GM19025 (cell line): ENCODE measurements around the gene FTO.

Experiments used
- ATAC-seq: cut with Tn5 transposase; IDR thresholded peaks from one replicate; pipeline ENCODE4 v1.9.1; 2021; ENCODE audit warnings: mild to moderate bottlenecking, low read depth, moderate library complexity; ENCODE audit not compliant: unreplicated experiment

The FTO gene

GRCh38 chr16:54031107-54031760, 327.3 kb downstream of the FTO start:
- ATAC-seq: no peak

- ATAC-seq: no peak
These were observed 329.8 kb downstream of the FTO start for GRCh38 chr16:54033747-54034146.

DNA sequence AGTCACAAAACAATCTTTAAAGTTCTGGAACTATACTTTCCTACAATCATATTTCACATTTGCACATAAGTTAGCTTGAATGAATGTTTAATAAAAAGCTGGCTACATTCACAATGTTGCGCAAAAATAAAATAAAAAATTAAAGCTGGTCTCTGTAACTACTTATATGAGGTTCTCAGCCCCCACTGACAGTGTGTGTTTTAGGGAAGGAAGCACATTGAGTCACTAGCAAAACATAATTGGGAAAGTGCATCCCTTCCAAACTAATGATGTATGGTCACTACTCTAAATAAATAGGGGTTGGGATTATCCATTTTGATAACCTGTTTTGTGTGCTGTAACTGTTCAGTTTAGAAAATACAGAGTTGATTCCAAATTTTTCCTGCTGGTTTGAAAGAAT, 330.7 kb downstream of the FTO start:
- ATAC-seq: no peak

GRCh38 chr16:54040480-54040879, 336.5 kb downstream of the FTO start:
- no peak for ATAC-seq

- ATAC-seq: no peak
These were observed 337.0 kb downstream of the FTO start for GRCh38 chr16:54040975-54041374.

DNA sequence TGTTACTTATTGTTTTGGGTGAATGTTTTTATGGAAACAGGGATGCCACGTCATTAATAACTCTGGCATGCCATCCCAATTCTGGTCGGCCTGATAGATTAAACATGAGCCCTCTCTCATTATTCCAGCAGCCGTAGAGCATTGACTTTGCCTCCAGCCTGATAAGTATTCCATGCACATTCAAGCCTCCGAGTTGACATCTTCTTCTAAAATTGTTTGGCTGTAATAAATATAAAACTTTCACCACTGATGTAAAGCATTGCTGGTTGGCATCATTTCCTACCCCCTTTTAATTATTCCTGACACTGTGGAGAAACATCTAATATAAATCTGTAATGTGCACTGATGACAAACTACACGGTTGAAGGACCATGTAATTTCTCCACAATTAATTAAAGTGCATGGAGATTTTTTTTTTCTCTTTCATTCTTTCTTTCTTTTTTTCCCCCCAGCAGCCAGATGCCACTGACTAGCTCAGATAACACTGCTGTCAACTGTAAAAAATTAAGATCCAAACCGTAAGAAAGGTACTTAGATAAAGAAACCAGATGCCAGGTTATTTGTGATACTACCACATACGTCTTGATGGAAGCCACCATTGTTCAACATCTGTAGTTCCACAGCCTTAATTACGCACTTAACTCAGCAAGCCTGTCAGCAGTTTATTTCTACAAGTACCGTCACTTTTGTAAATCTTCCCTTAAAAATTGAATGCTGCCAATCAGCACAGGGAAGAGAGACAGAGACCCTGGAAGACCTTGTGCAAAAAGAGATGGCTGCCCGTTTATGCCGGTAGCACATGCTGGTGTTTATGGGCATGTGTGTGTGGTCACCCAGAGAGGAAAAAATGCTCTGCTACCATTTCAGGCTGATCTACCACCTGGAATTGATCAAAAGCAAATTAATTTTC, 344.9 kb downstream of the FTO start:
- no peak for ATAC-seq

- ATAC-seq: no peak
These were observed 345.9 kb downstream of the FTO start for GRCh38 chr16:54049591-54050458.

DNA sequence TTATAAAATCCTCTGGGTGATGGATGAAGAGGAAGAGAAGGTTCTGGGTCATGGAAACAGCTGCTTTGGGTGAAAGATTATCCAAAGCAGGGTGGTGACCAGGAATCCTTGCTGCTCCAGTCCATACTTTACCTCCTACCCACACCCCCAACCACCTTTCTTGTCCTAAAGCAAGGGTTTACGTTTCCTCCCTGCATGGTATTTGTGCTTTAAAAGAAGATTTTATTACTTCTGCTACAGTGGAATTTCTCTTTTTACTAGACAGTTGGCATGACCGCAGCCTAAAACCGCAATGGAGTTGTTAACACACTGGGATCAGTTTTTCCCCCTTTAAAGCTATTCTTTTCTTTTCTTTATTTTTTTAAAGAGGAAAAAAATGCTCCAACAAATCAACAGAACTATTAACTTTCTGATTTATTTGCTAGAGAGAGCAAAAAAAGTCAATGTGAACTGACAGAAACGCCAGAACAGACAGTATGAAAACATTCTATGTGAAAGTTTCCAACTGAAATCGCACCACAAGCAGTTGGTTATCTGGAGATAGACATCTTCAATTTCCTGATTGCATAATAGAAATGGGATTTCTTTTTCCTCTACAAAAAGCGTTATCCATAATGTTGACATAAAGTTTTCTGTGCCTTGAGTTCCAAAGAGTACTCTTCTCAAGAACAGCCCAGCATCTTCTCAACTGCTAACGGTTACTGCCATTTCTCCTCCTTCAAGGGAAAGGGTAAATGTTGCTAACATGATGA, 346.7 kb downstream of the FTO start:
- no peak for ATAC-seq

GRCh38 chr16:54051821-54052220, 347.9 kb downstream of the FTO start:
- ATAC-seq: no peak

- no peak for ATAC-seq
These were observed 348.3 kb downstream of the FTO start for GRCh38 chr16:54052271-54052670.

- no peak for ATAC-seq
These were observed 350.2 kb downstream of the FTO start for GRCh38 chr16:54053891-54054820.

DNA sequence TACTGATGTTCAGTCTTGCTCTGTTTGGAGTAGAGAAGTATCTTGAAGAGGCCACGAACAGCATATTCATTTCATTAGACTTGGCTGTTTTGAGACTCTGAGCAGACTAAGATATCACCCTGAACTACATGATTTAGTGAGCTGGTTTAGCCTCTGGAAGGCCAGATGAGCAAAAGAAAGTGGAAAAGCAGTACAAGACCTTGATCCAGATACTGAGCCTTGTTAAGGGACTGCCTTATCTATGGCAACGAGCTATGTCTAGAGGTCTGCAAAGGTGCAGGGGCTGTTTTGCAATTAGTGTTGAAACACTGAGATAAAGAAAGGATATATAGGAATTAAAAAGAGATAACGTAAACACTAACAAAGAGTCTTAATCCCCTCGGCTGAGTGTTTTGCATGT, 351.2 kb downstream of the FTO start:
- ATAC-seq: no peak

DNA sequence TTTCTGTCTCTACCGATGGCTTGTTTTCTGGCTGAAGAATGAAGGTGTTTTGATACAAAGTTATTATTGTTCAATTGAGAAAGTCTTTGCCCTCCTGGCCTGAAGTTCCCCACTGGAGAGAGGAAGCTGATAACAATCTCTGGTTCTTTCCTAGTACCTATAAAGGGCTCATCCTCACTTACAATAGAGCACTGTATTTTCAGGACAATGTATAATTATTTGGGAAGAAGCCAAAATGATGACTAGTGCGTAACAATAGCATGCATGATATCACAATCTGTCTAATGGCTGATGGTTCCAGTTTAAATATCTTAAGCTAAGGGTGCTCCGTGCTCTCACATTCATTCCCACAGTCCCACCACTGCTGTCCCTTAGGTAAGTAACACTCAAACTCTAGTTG, 351.9 kb downstream of the FTO start:
- no peak for ATAC-seq

DNA sequence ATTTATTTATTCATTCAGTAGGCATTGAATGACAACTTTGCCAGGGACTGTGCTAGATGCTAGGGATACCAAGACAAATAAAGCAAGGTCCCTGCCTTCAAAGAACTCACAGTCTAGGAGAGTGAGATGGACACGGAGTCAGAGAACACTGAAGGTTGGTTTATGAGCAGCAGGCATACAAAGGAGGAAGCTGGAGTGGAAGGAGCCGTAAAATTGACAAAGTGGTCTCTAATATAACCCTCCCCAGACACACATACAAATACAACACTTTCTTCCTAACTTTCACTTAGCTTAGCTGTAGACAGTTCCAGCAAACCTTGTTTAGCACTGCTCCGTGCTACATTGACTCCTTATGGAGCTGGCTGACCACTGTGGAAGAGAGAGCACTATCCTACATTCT, 353.0 kb downstream of the FTO start:
- ATAC-seq: no peak

GRCh38 chr16:54059319-54059718, 355.4 kb downstream of the FTO start:
- no peak for ATAC-seq

DNA sequence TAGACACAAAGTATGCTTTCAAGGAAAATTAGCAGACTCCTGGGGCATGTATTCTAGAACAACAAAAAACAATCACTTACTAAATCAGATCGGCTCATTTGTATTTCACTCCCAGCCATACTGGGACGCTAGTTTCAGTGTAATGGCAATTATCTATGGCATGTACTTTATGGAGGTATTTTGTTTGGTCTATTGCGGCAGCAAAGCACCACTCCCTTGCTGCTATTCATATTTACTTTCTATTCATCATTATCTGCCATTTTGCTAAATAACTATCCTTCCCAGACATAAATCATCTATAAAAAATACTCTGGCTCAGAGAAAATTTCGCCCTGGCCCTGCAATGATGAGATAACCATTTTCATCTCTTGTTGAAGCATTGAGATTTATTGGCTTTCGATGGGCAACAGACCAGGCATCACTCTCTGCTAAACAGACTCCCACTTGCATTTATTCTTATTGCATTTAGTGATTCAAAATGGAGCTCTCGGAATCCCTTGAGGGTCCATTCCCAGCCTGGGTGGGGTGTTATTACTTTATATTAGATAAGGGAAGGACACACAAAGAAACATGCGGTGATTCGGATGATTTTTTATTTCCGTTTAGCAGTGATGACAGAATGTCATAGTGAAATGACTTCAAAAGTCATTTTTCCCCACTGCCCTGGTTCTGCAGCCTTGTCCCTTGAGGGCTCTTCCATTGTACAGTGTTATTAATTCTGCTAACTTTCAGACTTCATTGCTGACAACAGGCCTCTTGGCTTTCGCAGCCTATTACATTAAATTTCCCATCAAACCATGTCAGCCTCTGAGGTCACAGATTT, 356.9 kb downstream of the FTO start:
- ATAC-seq: no peak

DNA sequence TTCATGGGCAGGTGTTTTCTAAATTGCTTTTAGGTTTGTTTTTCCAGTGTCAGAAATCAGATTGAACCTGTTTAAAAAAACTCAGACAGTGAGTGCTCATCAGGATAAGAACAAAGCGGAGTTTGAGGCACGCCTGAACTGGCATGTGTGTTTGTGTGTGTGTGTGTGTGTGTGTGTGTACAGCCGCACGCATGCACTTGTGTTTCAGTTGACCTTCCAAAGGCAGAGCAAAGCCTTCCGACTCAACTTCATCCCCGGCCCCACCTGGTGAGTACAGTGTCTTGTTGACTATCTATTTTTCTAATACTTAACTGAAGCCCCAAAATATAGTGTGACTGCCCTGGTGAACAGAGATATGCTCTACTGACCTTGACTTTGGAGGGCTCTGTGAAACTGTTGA, 357.5 kb downstream of the FTO start:
- ATAC-seq: no peak
